Measurements from ENCODE around the gene SRRM2.

SRRM2 gene

DNA sequence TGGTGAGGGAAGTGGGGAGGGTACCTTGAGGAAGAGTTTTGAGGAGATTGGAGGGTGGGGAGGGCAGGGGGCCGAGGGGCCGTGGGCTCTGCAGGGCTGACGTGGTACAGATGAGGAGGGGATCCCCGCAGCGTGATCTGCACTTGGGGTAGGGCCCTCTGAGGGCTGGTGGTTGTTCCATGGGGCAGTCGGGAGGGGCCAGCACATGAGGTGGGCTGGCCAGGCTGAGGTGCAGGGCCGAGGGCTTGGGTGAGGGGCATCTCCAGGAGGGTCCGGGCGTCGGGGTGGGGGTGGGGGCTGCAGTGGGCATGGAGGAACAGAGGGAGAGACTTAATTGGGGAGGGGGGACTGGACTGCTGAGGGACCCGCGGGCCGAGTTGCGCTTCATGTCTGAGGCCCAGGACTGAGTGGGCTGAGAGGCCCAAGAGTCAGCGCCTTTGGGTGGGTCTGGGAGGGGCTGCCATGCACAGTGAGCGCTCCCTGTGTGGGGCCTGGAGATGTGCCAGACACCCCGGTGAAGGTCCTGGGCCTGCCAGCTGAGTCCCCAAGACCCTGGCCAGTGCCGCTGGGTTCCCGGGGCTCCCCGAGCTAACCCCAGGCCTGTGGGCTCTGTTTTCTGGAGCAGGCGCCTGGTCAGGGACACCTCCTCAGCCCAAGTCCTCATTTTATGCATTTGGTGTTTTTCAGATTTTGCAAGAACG is 45.7 kb upstream of the SRRM2 start:
- no peaks in the 10 kb centered on the region for H3K4me1 ChIP-seq (ENCODE audit: control extremely low read depth in 1 of 4, control insufficient read depth in 4 of 4, insufficient read depth in 4 of 4, low read length in 3 of 4)
- 95% methylated on average over 21 of the region's 22 CpGs for WGBS (ENCODE audit: insufficient coverage)
- no peaks in the 10 kb centered on the region for H3K27me3 ChIP-seq (replicated peaks in 2 of 5; ENCODE audit: control insufficient read depth in 4 of 5, insufficient read depth in 5 of 5, low read length in 4 of 5)
- H3K36me3 ChIP-seq (ENCODE audit: control insufficient read depth in 4 of 4, insufficient read depth in 4 of 4, low read length in 3 of 4), result peaks cover 0 to 77% (median 39%) of the 10 kb centered on the region in 4 experiments
- no peak for DNase-seq
- no peaks in the 10 kb centered on the region for H3K9me3 ChIP-seq (ENCODE audit: control extremely low read depth in 1 of 5, control insufficient read depth in 4 of 5, insufficient read depth in 2 of 5, low read depth in 1 of 5, low read length in 4 of 5)
- no peak overlapping the region for H3K4me3 ChIP-seq (ENCODE audit: control insufficient read depth in 1 of 7, extremely low read depth in 1 of 7, insufficient read depth in 4 of 7, low read depth in 2 of 7, low read length in 6 of 7)
- POLR2A ChIA-PET, result no interaction called here
- H3K27ac ChIP-seq (ENCODE audit: insufficient read depth in 1 of 2, low read depth in 1 of 2, low read length in 2 of 2, poor library complexity in 1 of 2, severe bottlenecking in 2 of 2), result no peak overlapping the region
- CTCF ChIA-PET, result interaction anchor here (1.6 kb wide), 1 partner anchor 8 kb away, joined by 4 read pairs; no protein-coding TSS in a partner anchor

DNA sequence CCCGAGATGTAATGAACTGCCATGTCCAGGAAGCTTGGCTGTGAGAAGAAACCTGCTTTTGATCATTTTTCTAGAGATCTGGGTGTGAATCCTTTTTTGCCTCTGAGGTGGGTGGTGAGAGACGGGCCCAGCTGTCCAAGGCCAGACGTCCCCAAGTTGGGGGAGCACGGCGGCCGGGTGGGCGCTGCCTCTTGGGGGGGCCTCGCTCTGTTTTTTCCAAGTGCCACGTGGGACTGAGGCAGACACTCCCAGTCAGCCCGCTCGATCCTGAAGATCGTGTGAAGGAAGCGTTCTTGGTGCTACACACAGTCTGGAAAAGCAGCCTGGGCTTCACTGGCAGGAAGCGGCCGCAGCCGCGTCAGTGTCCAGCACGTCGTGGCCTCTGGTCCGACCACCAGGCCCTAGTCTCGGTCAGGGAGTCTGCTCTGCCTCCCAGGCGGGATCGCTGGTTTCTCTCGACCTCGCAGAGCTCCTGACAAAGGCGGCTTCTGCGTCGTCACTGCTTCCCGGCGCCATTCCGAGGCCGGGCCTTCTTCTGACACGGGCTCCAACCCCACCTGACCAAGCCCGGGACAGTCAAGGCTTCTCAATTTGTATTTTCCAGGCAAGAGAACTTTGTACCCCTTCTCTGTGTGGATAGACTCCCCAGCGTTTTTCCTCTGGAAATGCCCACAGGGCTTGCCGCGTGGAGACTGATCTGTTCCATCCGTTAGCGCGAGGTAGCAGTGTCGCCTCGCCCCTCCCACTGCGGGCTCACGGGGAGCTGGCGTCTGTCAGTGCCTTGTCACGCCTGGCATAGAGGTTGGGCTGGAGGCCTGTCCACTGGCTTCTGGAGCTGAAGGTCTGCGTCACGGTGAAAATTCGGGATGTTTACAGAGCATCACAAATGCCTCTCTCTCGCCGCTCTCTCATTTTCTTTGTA is 44.8 kb upstream of the SRRM2 start:
- CTCF ChIA-PET, result interaction anchor here (1.0 to 1.6 kb wide), 2 partner anchors 9 to 45 kb away, joined by 3 to 4 read pairs; no protein-coding TSS in a partner anchor
- no peak for DNase-seq
- H3K9me3 ChIP-seq (ENCODE audit: control extremely low read depth in 1 of 5, control insufficient read depth in 4 of 5, insufficient read depth in 2 of 5, low read depth in 1 of 5, low read length in 4 of 5), result no peaks in the 10 kb centered on the region
- H3K4me3 ChIP-seq (ENCODE audit: control insufficient read depth in 1 of 7, extremely low read depth in 1 of 7, insufficient read depth in 4 of 7, low read depth in 2 of 7, low read length in 6 of 7), result no peak overlapping the region
- no peaks in the 10 kb centered on the region for H3K27me3 ChIP-seq (replicated peaks in 2 of 5; ENCODE audit: control insufficient read depth in 4 of 5, insufficient read depth in 5 of 5, low read length in 4 of 5)
- peaks cover 0 to 70% (median 35%) of the 10 kb centered on the region in 4 experiments for H3K36me3 ChIP-seq (ENCODE audit: control insufficient read depth in 4 of 4, insufficient read depth in 4 of 4, low read length in 3 of 4)
- POLR2A ChIA-PET, result no interaction called here
- no peak overlapping the region for H3K27ac ChIP-seq (ENCODE audit: insufficient read depth in 1 of 2, low read depth in 1 of 2, low read length in 2 of 2, poor library complexity in 1 of 2, severe bottlenecking in 2 of 2)
- no peaks in the 10 kb centered on the region for H3K4me1 ChIP-seq (ENCODE audit: control extremely low read depth in 1 of 4, control insufficient read depth in 4 of 4, insufficient read depth in 4 of 4, low read length in 3 of 4)
- WGBS (ENCODE audit: insufficient coverage), result 96% methylated on average over 49 of the region's 51 CpGs

- POLR2A ChIA-PET, result no interaction called here
- Histone ChIP-seq H3K9me3 (ENCODE audit: control extremely low read depth in 1 of 5, control insufficient read depth in 4 of 5, insufficient read depth in 2 of 5, low read depth in 1 of 5, low read length in 4 of 5) (no peaks in the 10 kb centered on the region), H3K27me3 (replicated peaks in 2 of 5; ENCODE audit: control insufficient read depth in 4 of 5, insufficient read depth in 5 of 5, low read length in 4 of 5) (no peaks in the 10 kb centered on the region), H3K4me1 (ENCODE audit: control extremely low read depth in 1 of 4, control insufficient read depth in 4 of 4, insufficient read depth in 4 of 4, low read length in 3 of 4) (peaks cover 0 to under 1% (median 0%) of the 10 kb centered on the region in 4 experiments), H3K36me3 (ENCODE audit: control insufficient read depth in 4 of 4, insufficient read depth in 4 of 4, low read length in 3 of 4) (peaks cover 0 to 63% (median 32%) of the 10 kb centered on the region in 4 experiments), H3K27ac (ENCODE audit: insufficient read depth in 1 of 2, low read depth in 1 of 2, low read length in 2 of 2, poor library complexity in 1 of 2, severe bottlenecking in 2 of 2) (no peak overlapping the region), H3K4me3 (ENCODE audit: control insufficient read depth in 1 of 7, extremely low read depth in 1 of 7, insufficient read depth in 4 of 7, low read depth in 2 of 7, low read length in 6 of 7) (no peak overlapping the region)
- no peak for DNase-seq
- CTCF ChIA-PET, result interaction anchor here (1.0 to 1.6 kb wide), 2 partner anchors 10 to 46 kb away, joined by 3 to 4 read pairs; no protein-coding TSS in a partner anchor
- WGBS (ENCODE audit: insufficient coverage), result 97% methylated on average over 14 of the region's 14 CpGs
Measured at GRCh38 chr16:2708290-2708639, 44.2 kb upstream of the SRRM2 start.

DNA sequence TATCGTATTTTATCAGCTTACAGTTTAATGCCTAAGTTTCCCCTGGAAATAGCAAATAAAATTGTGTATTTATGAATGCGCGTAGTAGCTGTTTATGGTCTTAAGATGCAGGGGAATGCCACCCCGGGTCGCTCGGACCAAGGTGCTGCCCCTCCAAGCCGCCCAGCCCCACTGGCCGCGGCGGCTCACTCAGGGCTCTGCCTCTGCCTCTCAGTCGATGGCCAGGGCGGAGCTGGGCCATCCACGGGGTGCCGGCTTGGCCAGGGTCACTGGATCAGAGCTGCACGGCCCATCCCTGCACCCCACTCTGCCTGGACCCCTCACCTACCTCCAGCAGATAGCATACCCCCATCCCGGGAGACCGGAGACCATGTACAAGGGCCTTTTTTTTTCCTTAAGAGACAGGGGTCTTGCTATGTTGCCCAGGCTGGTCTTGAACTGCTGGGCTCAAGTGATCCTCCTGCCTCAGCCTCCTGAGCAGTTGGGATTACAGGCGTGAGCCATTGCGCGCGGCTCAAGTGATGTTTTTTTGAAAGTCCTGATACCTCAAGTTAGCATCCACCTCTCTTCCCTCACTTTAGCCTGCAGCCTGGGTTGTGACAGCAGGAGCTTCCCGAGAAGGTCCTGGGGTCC is 43.4 kb upstream of the SRRM2 start:
- POLR2A ChIA-PET, result no interaction called here
- Histone ChIP-seq H3K4me1 (ENCODE audit: control extremely low read depth in 1 of 4, control insufficient read depth in 4 of 4, insufficient read depth in 4 of 4, low read length in 3 of 4) (peaks cover 0 to 8% (median 7%) of the 10 kb centered on the region in 4 experiments), H3K9me3 (ENCODE audit: control extremely low read depth in 1 of 5, control insufficient read depth in 4 of 5, insufficient read depth in 2 of 5, low read depth in 1 of 5, low read length in 4 of 5) (no peaks in the 10 kb centered on the region), H3K4me3 (ENCODE audit: control insufficient read depth in 1 of 7, extremely low read depth in 1 of 7, insufficient read depth in 4 of 7, low read depth in 2 of 7, low read length in 6 of 7) (no peak overlapping the region), H3K27me3 (replicated peaks in 2 of 5; ENCODE audit: control insufficient read depth in 4 of 5, insufficient read depth in 5 of 5, low read length in 4 of 5) (no peaks in the 10 kb centered on the region), H3K36me3 (ENCODE audit: control insufficient read depth in 4 of 4, insufficient read depth in 4 of 4, low read length in 3 of 4) (peaks cover 0 to 57% (median 28%) of the 10 kb centered on the region in 4 experiments), H3K27ac (ENCODE audit: insufficient read depth in 1 of 2, low read depth in 1 of 2, low read length in 2 of 2, poor library complexity in 1 of 2, severe bottlenecking in 2 of 2) (no peak overlapping the region)
- 95% methylated on average over 18 of the region's 22 CpGs for WGBS (ENCODE audit: insufficient coverage)
- CTCF ChIA-PET, result no interaction called here
- no peak for DNase-seq

GRCh38 chr16:2709588-2709984 is 42.9 kb upstream of the SRRM2 start:
- 100% methylated on average over 5 of the region's 10 CpGs for WGBS (ENCODE audit: insufficient coverage)
- ChIA-PET CTCF (no interaction called here), POLR2A (no interaction called here)
- Histone ChIP-seq H3K36me3 (ENCODE audit: control insufficient read depth in 4 of 4, insufficient read depth in 4 of 4, low read length in 3 of 4) (peaks cover 0 to 52% (median 26%) of the 10 kb centered on the region in 4 experiments), H3K27ac (ENCODE audit: insufficient read depth in 1 of 2, low read depth in 1 of 2, low read length in 2 of 2, poor library complexity in 1 of 2, severe bottlenecking in 2 of 2) (no peak overlapping the region), H3K27me3 (replicated peaks in 2 of 5; ENCODE audit: control insufficient read depth in 4 of 5, insufficient read depth in 5 of 5, low read length in 4 of 5) (no peaks in the 10 kb centered on the region), H3K9me3 (ENCODE audit: control extremely low read depth in 1 of 5, control insufficient read depth in 4 of 5, insufficient read depth in 2 of 5, low read depth in 1 of 5, low read length in 4 of 5) (no peaks in the 10 kb centered on the region), H3K4me1 (ENCODE audit: control extremely low read depth in 1 of 4, control insufficient read depth in 4 of 4, insufficient read depth in 4 of 4, low read length in 3 of 4) (peaks cover 0 to 9% (median 8%) of the 10 kb centered on the region in 4 experiments), H3K4me3 (ENCODE audit: control insufficient read depth in 1 of 7, extremely low read depth in 1 of 7, insufficient read depth in 4 of 7, low read depth in 2 of 7, low read length in 6 of 7) (no peak overlapping the region)
- no peak for DNase-seq

GRCh38 chr16:2710021-2710710 is 42.3 kb upstream of the SRRM2 start:
- 86% methylated on average over 14 of the region's 20 CpGs for whole genome bisulfite sequencing (ENCODE audit: insufficient coverage)
- ChIA-PET POLR2A (no interaction called here), CTCF (interaction anchor here (1.2 kb wide), 1 partner anchor 23 kb away, joined by 3 read pairs; no protein-coding TSS in a partner anchor)
- H3K27ac ChIP-seq (ENCODE audit: insufficient read depth in 1 of 2, low read depth in 1 of 2, low read length in 2 of 2, poor library complexity in 1 of 2, severe bottlenecking in 2 of 2), result no peak overlapping the region
- no peaks in the 10 kb centered on the region for H3K9me3 ChIP-seq (ENCODE audit: control extremely low read depth in 1 of 5, control insufficient read depth in 4 of 5, insufficient read depth in 2 of 5, low read depth in 1 of 5, low read length in 4 of 5)
- no peaks in the 10 kb centered on the region for H3K27me3 ChIP-seq (replicated peaks in 2 of 5; ENCODE audit: control insufficient read depth in 4 of 5, insufficient read depth in 5 of 5, low read length in 4 of 5)
- peaks cover 0 to 46% (median 22%) of the 10 kb centered on the region in 4 experiments for H3K36me3 ChIP-seq (ENCODE audit: control insufficient read depth in 4 of 4, insufficient read depth in 4 of 4, low read length in 3 of 4)
- peaks cover 0 to 10% (median 9%) of the 10 kb centered on the region in 4 experiments for H3K4me1 ChIP-seq (ENCODE audit: control extremely low read depth in 1 of 4, control insufficient read depth in 4 of 4, insufficient read depth in 4 of 4, low read length in 3 of 4)
- no peak for DNase-seq
- no peak overlapping the region for H3K4me3 ChIP-seq (ENCODE audit: control insufficient read depth in 1 of 7, extremely low read depth in 1 of 7, insufficient read depth in 4 of 7, low read depth in 2 of 7, low read length in 6 of 7)
